K562 (cell line): ENCODE data around the gene CENPP. TPM values are rescaled to one million over a fixed set of nuclear protein-coding genes. Genes with fewer than 3 reads are reported as not detected.

Experiments used
- C11orf30 ChIP-seq: fragments of 450-650 bp; IDR thresholded peaks from 2 replicates; pipeline ENCODE4 v1.6.1; 2016; ENCODE audit warnings: low read depth, mild to moderate bottlenecking
- CBFA2T2 ChIP-seq: fragments of 450-650 bp; conservative IDR thresholded peaks from 2 replicates; pipeline ENCODE4 v1.6.1; 2017; ENCODE audit warnings: mild to moderate bottlenecking
- CHD4 ChIP-seq: fragments of 200-600 bp; sonication (generic); IDR thresholded peaks from 3 replicates; pipeline ENCODE4 v1.6.1; 2012; ENCODE audit warnings: low read depth, mild to moderate bottlenecking, mixed read lengths, low read length, inconsistent platforms; ENCODE audit not compliant: insufficient read depth, insufficient replicate concordance, poor library complexity, severe bottlenecking
- CREB3 ChIP-seq: fragments of 450-650 bp; conservative IDR thresholded peaks from 2 replicates; pipeline ENCODE4 v1.6.1; 2016; ENCODE audit warnings: missing genetic modification characterization, low read depth, mild to moderate bottlenecking, missing compliant biosample characterization, moderate library complexity
- CREB3L1 ChIP-seq: fragments of 450-650 bp; IDR thresholded peaks from 2 replicates; pipeline ENCODE4 v1.6.1; 2014; ENCODE audit warnings: low read depth, mild to moderate bottlenecking, moderate library complexity, borderline replicate concordance
- CTBP1 ChIP-seq: fragments of 450-650 bp; IDR thresholded peaks from 2 replicates; pipeline ENCODE4 v1.6.1; 2016; ENCODE audit warnings: borderline replicate concordance
- EP300 ChIP-seq: IDR thresholded peaks from 2 replicates; pipeline ENCODE4 v1.6.1; 2012; ENCODE audit warnings: low read length, improper control_type of control experiment
- JUN ChIP-seq, 2 experiments: sonication (generic) in 1 of 2; formaldehyde crosslinking in 1 of 2; IDR thresholded peaks; 2 replicates each; pipeline versions ENCODE4 v1.6.1 to v1.8.0; 2012 to 2022; ENCODE audit warnings: borderline replicate concordance in 2 of 2, mild to moderate bottlenecking in 2 of 2, improper control_type of control experiment in 1 of 2, low read depth in 1 of 2, low read length in 1 of 2, missing genetic modification reagents in 1 of 2
- LEF1 ChIP-seq: fragments of 450-650 bp; IDR thresholded peaks from 2 replicates; pipeline ENCODE4 v1.6.1; 2016; ENCODE audit warnings: mild to moderate bottlenecking
- MEIS2 ChIP-seq: fragments of 450-650 bp; IDR thresholded peaks from 2 replicates; pipeline ENCODE4 v1.6.1; 2014; ENCODE audit warnings: mild to moderate bottlenecking; ENCODE audit not compliant: partially characterized antibody
- NFE2 ChIP-seq: IDR thresholded peaks from 2 replicates; pipeline ENCODE4 v1.6.1; 2014; ENCODE audit warnings: antibody characterized with exemption, low read depth
- NFIC ChIP-seq: fragments of 450-650 bp; IDR thresholded peaks from 2 replicates; pipeline ENCODE4 v1.6.1; 2017; ENCODE audit warnings: mild to moderate bottlenecking, inconsistent platforms
- PURB ChIP-seq: sonication (generic); formaldehyde crosslinking; IDR thresholded peaks from 2 replicates; pipeline ENCODE4 v1.9.0; 2021; ENCODE audit warnings: low read depth, mild to moderate bottlenecking, missing genetic modification reagents
- TBL1XR1 ChIP-seq, 2 experiments: IDR thresholded peaks; 2 replicates each; pipeline ENCODE4 v1.6.1; 2012; ENCODE audit warnings: improper control_type of control experiment in 2 of 2, low read length in 2 of 2, mild to moderate bottlenecking in 1 of 2
- TCF7L2 ChIP-seq: fragments of 150-350 bp; IDR thresholded peaks from 2 replicates; pipeline ENCODE4 v1.6.1; 2016; ENCODE audit warnings: low read depth, mild to moderate bottlenecking, low read length, moderate library complexity
- ZNF121 ChIP-seq: sonication (generic); formaldehyde crosslinking; conservative IDR thresholded peaks from 2 replicates; pipeline ENCODE4 v1.8.0; 2022; ENCODE audit warnings: missing genetic modification reagents
- ZNF445 ChIP-seq: fragments of 250-450 bp; sonication (Bioruptor Pico); IDR thresholded peaks from 2 replicates; pipeline ENCODE4 v1.4.0; 2020; ENCODE audit warnings: low read depth, mild to moderate bottlenecking, moderate library complexity
- ZNF507 ChIP-seq: conservative IDR thresholded peaks from 2 replicates; pipeline ENCODE4 v1.6.1; 2017; ENCODE audit warnings: missing genetic modification characterization, missing compliant biosample characterization
- ZNF707 ChIP-seq: fragments of 250-450 bp; sonication (Bioruptor Pico); conservative IDR thresholded peaks from 2 replicates; pipeline ENCODE4 v1.8.0; 2022; ENCODE audit warnings: inconsistent platforms, mild to moderate bottlenecking, moderate library complexity
- polyA plus RNA-seq, 8 experiments: library from polyadenylated mRNA; depleted of rRNA in 4 of 8; stranded (reverse) in 5 of 8; unstranded in 3 of 8; fragments of >200 nt; fragmentation: Nextera tagmentation in 2 of 8; fragmentation: Illumina TruSeq in 1 of 8; extraction: Ambion mirVana in 2 of 8; extraction: Trizol in 1 of 8; gene quantifications; 2 replicates each; pipeline versions ENCODE4 v1.2.1 to v1.2.3, GENCODE V29; 2011 to 2014; ENCODE audit warnings: inconsistent platforms in 1 of 8, missing spikeins in 1 of 8
- total RNA-seq, 7 experiments: library from RNA; depleted of rRNA in 6 of 7; stranded (reverse); fragments of >200 nt in 6 of 7; fragmentation: Illumina TruSeq in 2 of 7; extraction: Trizol in 2 of 7; gene quantifications; 2 replicates each; pipeline versions ENCODE4 v1.2.1 to v1.2.3, GENCODE V29; 2011 to 2021; ENCODE audit warnings: low replicate concordance in 1 of 7
- TF ChIP-seq, protein P1 (sequence below): fragments of 450-650 bp; formaldehyde crosslinking; conservative IDR thresholded peaks from 2 replicates; pipeline ENCODE4 v1.4.0; 2022; ENCODE audit warnings: mild to moderate bottlenecking, missing genetic modification characterization
- TF ChIP-seq, protein P2 (sequence below): fragments of 250-450 bp; sonication (Bioruptor Pico); IDR thresholded peaks from 2 replicates; pipeline ENCODE4 v1.8.0; 2021; ENCODE audit warnings: moderate library complexity, mild to moderate bottlenecking, inconsistent platforms

The CENPP gene
- total and polyA plus RNA-seq, 9 of the 15 experiments (the other 6 are each of a cell fraction or from before 2014, with no cell fraction given) = 8.0 to 28.5 (median 17.9) TPM

GRCh38 chr9:92522983-92523970 is 197.5 kb downstream of the CENPP start (continued):
- 0 out of 2 replicates have a peak, but pooled peaks have one; percentile 25 for TF ChIP-seq CREB3 (tag)
- peak; percentile 11 for TF ChIP-seq MEIS2
- peak; percentile 7; the same call in 1 of the 2 replicates for TF ChIP-seq EP300
- TF ChIP-seq ZNF707 (CRISPR knock-in tag) = no peak
- TF ChIP-seq ZNF445 (CRISPR knock-in tag) = no peak
- TF ChIP-seq CHD4 = peak; percentile 34
- no peak for TF ChIP-seq ZNF507
- TF ChIP-seq ZNF121 = peak; percentile 98
- 0 out of 4 replicates have a peak, but pooled peaks of 1 of the 2 experiments have one; percentile 9 for TF ChIP-seq TBL1XR1 (IDR thresholded peaks at IDR 0.05; ENCODE audit: low read length in 2 of 2)
- no peak for TF ChIP-seq CREB3L1
- TF ChIP-seq PURB (CRISPR knock-in tag) = no peak
- TF ChIP-seq NFE2 = 0 out of 2 replicates have a peak, but pooled peaks have one; percentile 2
- 0 out of 2 replicates have a peak, but pooled peaks have one; percentile 24 for TF ChIP-seq LEF1
- TF ChIP-seq JUN (IDR thresholded peaks at IDR 0.05; ENCODE audit: borderline replicate concordance, low read depth, low read length) = peak; percentile 61; the same call in 1 of the 2 replicates
- no peak for TF ChIP-seq JUN (CRISPR knock-in tag; IDR thresholded peaks at IDR 0.05; ENCODE audit: borderline replicate concordance)
- TF ChIP-seq C11orf30 = peak; percentile 21; the same call in 1 of the 2 replicates
- peak; percentile 38; the same call in 1 of the 2 replicates for TF ChIP-seq CBFA2T2
- TF ChIP-seq TCF7L2 = no peak
- TF ChIP-seq, protein P1, sequence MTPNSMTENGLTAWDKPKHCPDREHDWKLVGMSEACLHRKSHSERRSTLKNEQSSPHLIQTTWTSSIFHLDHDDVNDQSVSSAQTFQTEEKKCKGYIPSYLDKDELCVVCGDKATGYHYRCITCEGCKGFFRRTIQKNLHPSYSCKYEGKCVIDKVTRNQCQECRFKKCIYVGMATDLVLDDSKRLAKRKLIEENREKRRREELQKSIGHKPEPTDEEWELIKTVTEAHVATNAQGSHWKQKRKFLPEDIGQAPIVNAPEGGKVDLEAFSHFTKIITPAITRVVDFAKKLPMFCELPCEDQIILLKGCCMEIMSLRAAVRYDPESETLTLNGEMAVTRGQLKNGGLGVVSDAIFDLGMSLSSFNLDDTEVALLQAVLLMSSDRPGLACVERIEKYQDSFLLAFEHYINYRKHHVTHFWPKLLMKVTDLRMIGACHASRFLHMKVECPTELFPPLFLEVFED (CRISPR knock-in tag) = no peak
- TF ChIP-seq, protein P2, sequence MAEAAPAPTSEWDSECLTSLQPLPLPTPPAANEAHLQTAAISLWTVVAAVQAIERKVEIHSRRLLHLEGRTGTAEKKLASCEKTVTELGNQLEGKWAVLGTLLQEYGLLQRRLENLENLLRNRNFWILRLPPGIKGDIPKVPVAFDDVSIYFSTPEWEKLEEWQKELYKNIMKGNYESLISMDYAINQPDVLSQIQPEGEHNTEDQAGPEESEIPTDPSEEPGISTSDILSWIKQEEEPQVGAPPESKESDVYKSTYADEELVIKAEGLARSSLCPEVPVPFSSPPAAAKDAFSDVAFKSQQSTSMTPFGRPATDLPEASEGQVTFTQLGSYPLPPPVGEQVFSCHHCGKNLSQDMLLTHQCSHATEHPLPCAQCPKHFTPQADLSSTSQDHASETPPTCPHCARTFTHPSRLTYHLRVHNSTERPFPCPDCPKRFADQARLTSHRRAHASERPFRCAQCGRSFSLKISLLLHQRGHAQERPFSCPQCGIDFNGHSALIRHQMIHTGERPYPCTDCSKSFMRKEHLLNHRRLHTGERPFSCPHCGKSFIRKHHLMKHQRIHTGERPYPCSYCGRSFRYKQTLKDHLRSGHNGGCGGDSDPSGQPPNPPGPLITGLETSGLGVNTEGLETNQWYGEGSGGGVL = no peak
- TF ChIP-seq CTBP1 = peak; percentile 46; the same call in 1 of the 2 replicates
- TF ChIP-seq NFIC = no peak
